T-cell (primary cell): Measurements from ENCODE around the gene PEX1. TPM values are rescaled to one million over a fixed set of nuclear protein-coding genes. Genes with fewer than 3 reads are reported as not detected.
"Not testable (repeated sequence)": the region's sequence is repeated elsewhere in the genome, so short reads cannot be mapped to it uniquely, and the experiment has no call there.

Experiments
- ATAC-seq, 4 experiments: fragments of 200-7000 bp in 3 of 4; fragments of 150-1000 bp in 1 of 4; cut with Tn5 transposase; replicated peaks in 1 of 4; 1 replicate in 3 of 4; 2 replicates in 1 of 4; pipeline ENCODE4 v1.10.0; 2021; ENCODE audit warnings: moderate library complexity in 3 of 4, mild to moderate bottlenecking in 2 of 4, moderate number of reproducible peaks in 1 of 4
- CTCF ChIA-PET, 2 donors: fragments of 300-600 bp; sonication (Branson Sonifier 250); formaldehyde crosslinking; loops; one replicate each; lab custom pipeline; 2022; ENCODE audit warnings: antibody characterized with exemption in 2 of 2; lab: Charles Lee
- POLR2A ChIA-PET, 2 donors: fragments of 300-600 bp; sonication (Branson Sonifier 250); formaldehyde crosslinking; loops; one replicate each; lab custom pipeline; 2022; ENCODE audit warnings: antibody characterized with exemption in 2 of 2; lab: Charles Lee
- DNase-seq, 35 experiments: peaks; one replicate each; pipeline versions ENCODE4 v3.0.0 to v3.0.0-alpha.2; 2013 to 2023
- H3K27ac ChIP-seq: one replicate; pipeline ENCODE4 v1.5.1; 2013; ENCODE audit warnings: low read length
- H3K27me3 ChIP-seq, 2 experiments: replicated peaks in 1 of 2; 1 replicate in 1 of 2; 2 replicates in 1 of 2; pipeline versions ENCODE4 v1.6.1 to v1.7.0; 2013; ENCODE audit warnings: low read length in 1 of 2, mixed read lengths in 1 of 2; ENCODE audit not compliant: control insufficient read depth in 2 of 2, insufficient read depth in 2 of 2; ENCODE audit errors: extremely low read depth in 1 of 2
- H3K36me3 ChIP-seq, 2 donors: 1 replicate in 1 of 2; 2 replicates in 1 of 2; pipeline versions ENCODE4 v1.6.1 to v1.7.0; 2013; ENCODE audit warnings: low read length in 1 of 2; ENCODE audit not compliant: control insufficient read depth in 2 of 2, insufficient read depth in 1 of 2; ENCODE audit errors: extremely low read depth in 1 of 2
- H3K4me1 ChIP-seq, 2 experiments: 1 replicate in 1 of 2; 2 replicates in 1 of 2; pipeline versions ENCODE4 v1.6.1 to v1.7.0; 2013; ENCODE audit warnings: low read length in 2 of 2, mixed read lengths in 1 of 2; ENCODE audit not compliant: insufficient read depth in 2 of 2, control insufficient read depth in 1 of 2; ENCODE audit errors: extremely low read depth in 1 of 2
- H3K4me3 ChIP-seq, 2 donors: 1 replicate in 1 of 2; 2 replicates in 1 of 2; pipeline versions ENCODE4 v1.5.1 to v1.7.0; 2013; ENCODE audit warnings: mild to moderate bottlenecking in 2 of 2, low read length in 1 of 2, moderate library complexity in 1 of 2; ENCODE audit not compliant: control insufficient read depth in 1 of 2; ENCODE audit errors: extremely low read depth in 1 of 2
- H3K9me3 ChIP-seq: 2 replicates; pipeline ENCODE4 v1.7.0; 2013
- H3K27ac Mint-ChIP-seq, 2 donors: one replicate each; pipeline ENCODE4 v1.8.0; 2020 to 2021; ENCODE audit warnings: mild to moderate bottlenecking in 2 of 2, mixed read lengths in 2 of 2
- H3K27me3 Mint-ChIP-seq, 2 donors: one replicate each; pipeline ENCODE4 v1.8.0; 2021 to 2022; ENCODE audit warnings: mixed read lengths in 2 of 2
- H3K36me3 Mint-ChIP-seq: one replicate; pipeline ENCODE4 v1.8.0; 2021; ENCODE audit warnings: mixed read lengths
- H3K4me1 Mint-ChIP-seq, 3 donors: one replicate each; pipeline ENCODE4 v1.8.0; 2020 to 2022; ENCODE audit warnings: mixed read lengths in 3 of 3, mild to moderate bottlenecking in 1 of 3
- H3K4me3 Mint-ChIP-seq, 3 donors: one replicate each; pipeline ENCODE4 v1.8.0; 2020 to 2022; ENCODE audit warnings: mild to moderate bottlenecking in 3 of 3, mixed read lengths in 3 of 3, moderate library complexity in 3 of 3
- H3K9me3 Mint-ChIP-seq, 3 donors: one replicate each; pipeline ENCODE4 v1.8.0; 2020 to 2022; ENCODE audit warnings: mixed read lengths in 3 of 3
- WGBS: methylation state at CpG from one replicate; pipeline ENCODE4 v1.1.5; 2013; ENCODE audit warnings: missing lambda C conversion rate; ENCODE audit not compliant: insufficient coverage; 5-methylcytosine and 5-hydroxymethylcytosine counted together
- total RNA-seq, 35 experiments: library from RNA in 6 of 35; stranded (reverse) in 6 of 35; fragments of 120-200 nt in 1 of 35; gene quantifications; one replicate each; pipeline versions ENCODE4 v1.2.1 to v1.2.4 and lab custom pipeline; 2013 to 2026

PEX1 gene
- total RNA-seq, 5 donors from 2014 or later (not counting 1 experiment from before 2014, with no cell fraction given): 24.0 to 33.8 (median 29.2) TPM

DNA sequence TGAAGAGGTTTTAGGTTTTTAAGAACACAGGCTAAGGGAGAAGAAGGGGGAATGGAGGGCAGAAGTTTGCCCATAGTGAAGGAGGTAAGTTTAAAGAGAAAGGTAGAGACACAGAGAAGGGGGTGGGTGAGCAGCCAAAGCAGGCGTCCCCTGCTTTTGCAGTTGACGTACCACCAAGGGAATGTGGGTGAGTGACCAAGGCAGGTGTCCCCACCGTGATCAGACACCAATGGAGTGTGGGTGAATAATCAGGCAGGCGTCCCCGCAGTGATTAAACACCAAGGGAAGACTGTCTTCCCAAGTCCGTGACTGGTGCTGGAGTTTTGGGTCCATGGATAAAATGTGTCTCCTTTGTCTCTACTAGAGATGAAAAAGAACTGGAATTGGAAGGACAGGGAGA is 44.1 kb downstream of the PEX1 start:
- POLR2A ChIA-PET, ATAC-seq, H3K4me3 Mint-ChIP-seq, H3K9me3 ChIP-seq, H3K27ac Mint-ChIP-seq, H3K27ac ChIP-seq, H3K27me3 ChIP-seq, H3K9me3 Mint-ChIP-seq, H3K4me1 ChIP-seq, CTCF ChIA-PET, H3K27me3 Mint-ChIP-seq, H3K4me1 Mint-ChIP-seq, DNase-seq, H3K4me3 ChIP-seq: not testable (repeated sequence)
- peaks cover 12% of the 10 kb centered on the region for H3K36me3 Mint-ChIP-seq
- whole genome bisulfite sequencing: 98% methylated on average over 4 of the region's 6 CpGs
- H3K36me3 ChIP-seq: peaks cover 4 to 23% of the 10 kb centered on the region in 2 donors

DNA sequence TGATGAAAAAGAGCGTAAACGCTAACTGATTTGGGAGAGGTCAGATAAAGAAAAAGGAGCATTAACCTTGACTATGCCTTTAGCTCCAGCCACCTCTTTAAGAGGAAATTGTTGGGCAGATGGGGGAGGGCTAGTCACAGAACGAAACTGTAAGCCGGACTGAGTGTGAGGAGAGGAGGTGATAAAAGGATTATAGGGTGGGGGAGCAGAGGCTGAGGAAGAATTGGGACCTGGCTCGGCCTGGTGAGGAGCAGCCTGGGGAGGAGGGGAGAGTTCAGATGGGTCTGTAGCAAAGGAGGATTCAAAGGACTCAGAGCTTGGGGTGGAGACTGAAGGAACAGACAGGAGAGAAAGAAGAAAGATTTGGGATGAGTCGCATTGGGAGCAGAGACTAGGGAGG is 44.7 kb downstream of the PEX1 start:
- H3K4me1 ChIP-seq, H3K4me3 ChIP-seq, DNase-seq, H3K9me3 ChIP-seq, H3K27me3 ChIP-seq, ATAC-seq, H3K9me3 Mint-ChIP-seq, POLR2A ChIA-PET, H3K4me3 Mint-ChIP-seq, H3K27ac Mint-ChIP-seq, H3K27ac ChIP-seq, CTCF ChIA-PET, H3K4me1 Mint-ChIP-seq, H3K27me3 Mint-ChIP-seq: not testable (repeated sequence)
- H3K36me3 ChIP-seq: peaks cover 4 to 21% of the 10 kb centered on the region in 2 donors
- 81% methylated on average over 3 of the region's 6 CpGs for WGBS
- H3K36me3 Mint-ChIP-seq: peaks cover 11% of the 10 kb centered on the region

- DNase-seq: not testable (repeated sequence)
- 100% methylated on average over 3 of the region's 4 CpGs for WGBS
Observed at GRCh38 chr7:92479146-92479545, 49.2 kb downstream of the PEX1 start.

GRCh38 chr7:92478711-92479110 is 49.6 kb downstream of the PEX1 start:
- no peak overlapping the region for H3K4me3 Mint-ChIP-seq
- no peaks in the 10 kb centered on the region for H3K4me1 Mint-ChIP-seq
- DNase-seq (no peak), ATAC-seq (no peak)
- Histone ChIP-seq H3K9me3 (no peaks in the 10 kb centered on the region), H3K4me1 (no peaks in the 10 kb centered on the region), H3K27me3 (no peaks in the 10 kb centered on the region), H3K27ac (no peak overlapping the region), H3K4me3 (no peak overlapping the region), H3K36me3 (no peaks in the 10 kb centered on the region)
- CTCF ChIA-PET: no interaction called here
- H3K27ac Mint-ChIP-seq: no peak overlapping the region
- WGBS: 100% methylated on average over 1 of the region's 4 CpGs
- no peaks in the 10 kb centered on the region for H3K9me3 Mint-ChIP-seq
- peaks cover 12% of the 10 kb centered on the region for H3K36me3 Mint-ChIP-seq
- POLR2A ChIA-PET: no interaction called here
- H3K27me3 Mint-ChIP-seq: no peaks in the 10 kb centered on the region

More at GRCh38 chr7:92479146-92479545, 49.2 kb downstream of the PEX1 start:
- H3K4me3 ChIP-seq, H3K4me1 ChIP-seq, H3K9me3 ChIP-seq, H3K27me3 ChIP-seq, H3K27ac ChIP-seq, H3K27me3 Mint-ChIP-seq, ATAC-seq, H3K27ac Mint-ChIP-seq, H3K4me3 Mint-ChIP-seq, H3K36me3 ChIP-seq, POLR2A ChIA-PET, H3K4me1 Mint-ChIP-seq, H3K9me3 Mint-ChIP-seq, CTCF ChIA-PET: not testable (repeated sequence)
- H3K36me3 Mint-ChIP-seq: peaks cover 11% of the 10 kb centered on the region

- Histone ChIP-seq H3K9me3 (no peaks in the 10 kb centered on the region), H3K4me1 (no peaks in the 10 kb centered on the region), H3K36me3 (no peaks in the 10 kb centered on the region), H3K27me3 (no peaks in the 10 kb centered on the region), H3K4me3 (no peak overlapping the region), H3K27ac (no peak overlapping the region)
- H3K4me1 Mint-ChIP-seq: no peaks in the 10 kb centered on the region
- H3K9me3 Mint-ChIP-seq: no peaks in the 10 kb centered on the region
- ChIA-PET CTCF (no interaction called here), POLR2A (no interaction called here)
- ATAC-seq (no peak), DNase-seq (no peak)
- 90% methylated on average over 7 of the region's 9 CpGs for WGBS
- H3K4me3 Mint-ChIP-seq: no peak overlapping the region
- no peak overlapping the region for H3K27ac Mint-ChIP-seq
- H3K27me3 Mint-ChIP-seq: no peaks in the 10 kb centered on the region
- peaks cover 12% of the 10 kb centered on the region for H3K36me3 Mint-ChIP-seq
Observed at GRCh38 chr7:92478095-92478494, 50.2 kb downstream of the PEX1 start.

GRCh38 chr7:92477681-92478080 is 50.6 kb downstream of the PEX1 start, which contains the start of gene ERVW-1:
Gene ERVW-1 (minus strand): TSS chr7:92477946. CDS start chr7:92470381, 7,565 bp downstream.
- H3K4me3 Mint-ChIP-seq, H3K4me1 ChIP-seq, H3K36me3 ChIP-seq, ATAC-seq, H3K9me3 Mint-ChIP-seq, H3K27me3 ChIP-seq, DNase-seq, H3K9me3 ChIP-seq, H3K27ac ChIP-seq, CTCF ChIA-PET, H3K4me1 Mint-ChIP-seq, H3K27me3 Mint-ChIP-seq, H3K27ac Mint-ChIP-seq, H3K4me3 ChIP-seq, POLR2A ChIA-PET: not testable (repeated sequence)
- peaks cover 12% of the 10 kb centered on the region for H3K36me3 Mint-ChIP-seq
- 98% methylated on average over 7 of the region's 11 CpGs for WGBS
